Activated CD8-positive, alpha-beta memory T cell treated with anti-CD3 and anti-CD28 coated beads for 48 hours (primary cell): ENCODE measurements around the gene BIN1.
"Not testable (repeated sequence)": the region's sequence is repeated elsewhere in the genome, so short reads cannot be mapped to it uniquely, and the experiment has no call there.

Experiments
- DNase-seq, 3 experiments: peaks; one replicate each; pipeline ENCODE4 v3.0.0-alpha.2; 2020; ENCODE audit warnings: low read depth in 2 of 3, low spot score in 2 of 3

Gene BIN1

GRCh38 chr2:127134235-127134634 lies 27.3 kb upstream of the BIN1 start:
- DNase-seq, result no peak

GRCh38 chr2:127133793-127134192 lies 26.8 kb upstream of the BIN1 start:
- no peak for DNase-seq

GRCh38 chr2:127130421-127130820 lies 23.5 kb upstream of the BIN1 start:
- no peak for DNase-seq

- no peak for DNase-seq
Observed at GRCh38 chr2:127129937-127130336, 23.0 kb upstream of the BIN1 start.

GRCh38 chr2:127128445-127128904 lies 21.5 kb upstream of the BIN1 start:
- DNase-seq, result no peak

GRCh38 chr2:127125821-127126220 lies 18.9 kb upstream of the BIN1 start:
- DNase-seq, result no peak

GRCh38 chr2:127124426-127124825 lies 17.5 kb upstream of the BIN1 start:
- no peak for DNase-seq

GRCh38 chr2:127122361-127123027 lies 15.5 kb upstream of the BIN1 start:
- DNase-seq, result no peak

- no peak for DNase-seq
Observed at GRCh38 chr2:127121776-127122176, 14.8 kb upstream of the BIN1 start.

GRCh38 chr2:127121353-127121752 lies 14.4 kb upstream of the BIN1 start:
- DNase-seq, result no peak

GRCh38 chr2:127120408-127120807 lies 13.5 kb upstream of the BIN1 start:
- DNase-seq, result not testable (repeated sequence)

- DNase-seq, result no peak
Observed at GRCh38 chr2:127118467-127118866, 11.5 kb upstream of the BIN1 start.

- no peak for DNase-seq
Observed at GRCh38 chr2:127118038-127118437, 11.1 kb upstream of the BIN1 start.

- DNase-seq, result no peak
Observed at GRCh38 chr2:127117603-127118002, 10.6 kb upstream of the BIN1 start.

GRCh38 chr2:127115471-127116199 lies 8.7 kb upstream of the BIN1 start:
- no peak for DNase-seq

GRCh38 chr2:127110985-127111384 lies 4.0 kb upstream of the BIN1 start:
- no peak for DNase-seq

- no peak for DNase-seq
Observed at GRCh38 chr2:127108090-127108523, 1.2 kb upstream of the BIN1 start.

- DNase-seq, result no peak
Observed at GRCh38 chr2:127107622-127107999, 657 bp upstream of the BIN1 start.

- no peak for DNase-seq
Observed at GRCh38 chr2:127106457-127106990, 430 bp downstream of the BIN1 start.

GRCh38 chr2:127105656-127106456 lies 1.1 kb downstream of the BIN1 start:
- DNase-seq, result no peak

GRCh38 chr2:127104881-127105655 lies 1.9 kb downstream of the BIN1 start:
- no peak for DNase-seq
